ENCODE results near the gene CDH11. TPM values are rescaled to one million over a fixed set of nuclear protein-coding genes. Genes with fewer than 3 reads are reported as not detected.

The CDH11 gene
- total and polyA plus RNA-seq, 2 of the 4 experiments (the other 2 are of a cell fraction): 266 to 601 TPM

DNA sequence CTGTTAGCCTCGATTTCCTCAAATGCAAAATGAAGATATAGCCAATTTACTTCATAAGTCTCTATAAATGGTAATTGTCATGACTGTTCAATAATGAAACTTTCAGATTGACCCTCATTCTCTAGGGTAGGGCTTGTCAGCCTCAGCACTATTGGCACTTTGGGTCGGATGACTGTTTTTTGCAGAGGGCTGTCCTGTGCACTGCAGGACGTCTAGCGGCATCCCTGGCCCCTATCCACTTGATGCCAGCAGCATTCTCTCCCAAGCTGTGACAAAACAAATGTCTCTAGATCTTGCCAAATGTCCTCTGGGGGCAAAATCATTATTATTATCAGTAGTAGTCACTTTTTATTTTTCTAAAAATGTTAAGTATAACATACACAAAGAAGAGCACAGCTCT, 24.6 kb downstream of the CDH11 start:
- Histone ChIP-seq H3K56ac (ENCODE audit: extremely low read depth, insufficient read depth, low read length) (no peak overlapping the region), H2AFZ (replicated peaks; ENCODE audit: low read length, poor library complexity) (no peak overlapping the region), H3K14ac (replicated peaks; ENCODE audit: low read depth, low read length) (no peak overlapping the region), H3K4me2 (ENCODE audit: low read depth, low read length) (no peak overlapping the region), H3K4me1 (ENCODE audit: control insufficient read depth, insufficient read depth, low read length) (peaks cover 5% of the 10 kb centered on the region), H3K9ac (ENCODE audit: low read depth, low read length) (no peak overlapping the region), H3K4me3 (ENCODE audit: insufficient read depth, low read depth, low read length) (no peak overlapping the region), H3K9me1 (ENCODE audit: insufficient read depth, low read length) (peaks cover 5% of the 10 kb centered on the region; the same call in 1 of the 2 replicates), H3K18ac (ENCODE audit: low read depth, low read length) (no peak overlapping the region), H2AK9ac (replicated peaks; ENCODE audit: low read depth, low read length, poor library complexity) (no peak overlapping the region), H3K27me3 (ENCODE audit: control insufficient read depth, insufficient read depth, low read length) (no peaks in the 10 kb centered on the region), H2BK20ac (ENCODE audit: low read depth, low read length) (no peak overlapping the region), H4K91ac (ENCODE audit: insufficient read depth, low read depth, low read length) (no peak overlapping the region), H4K5ac (ENCODE audit: low read depth, low read length) (no peak overlapping the region), H2AK5ac (ENCODE audit: low read depth, low read length) (no peak overlapping the region), H3K36me3 (ENCODE audit: control insufficient read depth, insufficient read depth, low read length) (peaks cover 20% of the 10 kb centered on the region), H4K8ac (ENCODE audit: low read depth in 2 of 2, low read length in 2 of 2) (no peak overlapping the region), H3K23ac (ENCODE audit: low read depth, low read length) (no peak overlapping the region), H2BK5ac (ENCODE audit: low read depth, low read length, poor library complexity, severe bottlenecking) (no peak overlapping the region), H3K27ac (ENCODE audit: insufficient read depth, low read length) (no peak overlapping the region), H4K20me1 (ENCODE audit: insufficient read depth, low read length) (peaks cover 59% of the 10 kb centered on the region), H3K79me1 (ENCODE audit: low read depth in 1 of 2, low read length in 2 of 2) (peaks cover 41 to 64% of the 10 kb centered on the region in 2 experiments), H3K9me3 (ENCODE audit: control insufficient read depth, insufficient read depth, low read length) (no peaks in the 10 kb centered on the region), H3K4ac (ENCODE audit: low read depth, low read length) (no peak overlapping the region), H2BK120ac (ENCODE audit: low read depth, low read length) (no peak overlapping the region), H2BK15ac (ENCODE audit: low read depth, low read length) (no peak overlapping the region)
- ChIA-PET POLR2A (ENCODE audit: unreplicated experiment) (no interaction called here), CTCF (interaction anchor here (0.8 kb wide), 1 partner anchor 24 kb away, joined by 3 read pairs; no protein-coding TSS in a partner anchor)
- dilution Hi-C loops (cut with HindIII; ENCODE audit: low sequenced_read_pairs, unreplicated experiment) (no loop called here), in situ Hi-C loops (cut with MboI; ENCODE audit: low sequenced_read_pairs) (no loop called here), intact Hi-C loops (cut with micrococcal nuclease) (no loop called here)
- DNase-seq (no peak), ATAC-seq (ENCODE audit: low read depth) (no peak)
- no CpG with 5 or more reads among the region's 4 CpGs for WGBS, 2 experiments (ENCODE audit: extremely low coverage in 2 of 2, insufficient read length in 1 of 2)
- TF ChIP-seq FOS (IDR thresholded peaks at IDR 0.05; ENCODE audit: low read depth, low read length) (no peak), RFX5 (IDR thresholded peaks at IDR 0.05; ENCODE audit: low read depth, low read length) (no peak), MAZ (IDR thresholded peaks at IDR 0.05; ENCODE audit: borderline replicate concordance, low read depth, low read length) (no peak), MAFK (IDR thresholded peaks at IDR 0.05; ENCODE audit: low read depth, low read length) (no peak), SMC3 (IDR thresholded peaks at IDR 0.05; ENCODE audit: low read depth, low read length) (no peak), POLR2A (IDR thresholded peaks at IDR 0.05; ENCODE audit: low read depth, low read length) (no peak)
- no TSS peak for BruUV-seq (replicated peaks)
